B cell (primary cell): ENCODE measurements around the gene PGP.

ENCODE experiments used
- EZH2 ChIP-seq: IDR thresholded peaks from 2 replicates; pipeline ENCODE4 v1.6.1; 2012; ENCODE audit warnings: borderline replicate concordance, low read depth, mild to moderate bottlenecking, moderate library complexity, low read length; ENCODE audit not compliant: insufficient read depth, poor library complexity, severe bottlenecking
- TF ChIP-seq, protein P1 (sequence below): fragments of 200-600 bp; IDR thresholded peaks from one replicate; pipeline ENCODE4 v1.8.0; 2022; ENCODE audit warnings: antibody characterized with exemption, mild to moderate bottlenecking

GRCh38 chr16:2237102-2237482 is 22.5 kb upstream of the PGP start:
- peak; percentile 90 for TF ChIP-seq EZH2
- TF ChIP-seq, protein P1, sequence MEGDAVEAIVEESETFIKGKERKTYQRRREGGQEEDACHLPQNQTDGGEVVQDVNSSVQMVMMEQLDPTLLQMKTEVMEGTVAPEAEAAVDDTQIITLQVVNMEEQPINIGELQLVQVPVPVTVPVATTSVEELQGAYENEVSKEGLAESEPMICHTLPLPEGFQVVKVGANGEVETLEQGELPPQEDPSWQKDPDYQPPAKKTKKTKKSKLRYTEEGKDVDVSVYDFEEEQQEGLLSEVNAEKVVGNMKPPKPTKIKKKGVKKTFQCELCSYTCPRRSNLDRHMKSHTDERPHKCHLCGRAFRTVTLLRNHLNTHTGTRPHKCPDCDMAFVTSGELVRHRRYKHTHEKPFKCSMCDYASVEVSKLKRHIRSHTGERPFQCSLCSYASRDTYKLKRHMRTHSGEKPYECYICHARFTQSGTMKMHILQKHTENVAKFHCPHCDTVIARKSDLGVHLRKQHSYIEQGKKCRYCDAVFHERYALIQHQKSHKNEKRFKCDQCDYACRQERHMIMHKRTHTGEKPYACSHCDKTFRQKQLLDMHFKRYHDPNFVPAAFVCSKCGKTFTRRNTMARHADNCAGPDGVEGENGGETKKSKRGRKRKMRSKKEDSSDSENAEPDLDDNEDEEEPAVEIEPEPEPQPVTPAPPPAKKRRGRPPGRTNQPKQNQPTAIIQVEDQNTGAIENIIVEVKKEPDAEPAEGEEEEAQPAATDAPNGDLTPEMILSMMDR, result no peak
